Measurements from ENCODE around the gene AFDN.

- TF ChIP-seq NFRKB (IDR thresholded peaks at IDR 0.05) = no peak
- no peak for TF ChIP-seq LEF1 (IDR thresholded peaks at IDR 0.05; ENCODE audit: borderline replicate concordance)
- no peak for TF ChIP-seq SP1 (IDR thresholded peaks at IDR 0.05)
- no peak for TF ChIP-seq TARDBP (IDR thresholded peaks at IDR 0.05)
- no peak for TF ChIP-seq CTBP1 (IDR thresholded peaks at IDR 0.05; ENCODE audit: borderline replicate concordance)
- TF ChIP-seq FOXA1 (IDR thresholded peaks at IDR 0.05) = no peak
- no peak for TF ChIP-seq SUZ12 (IDR thresholded peaks at IDR 0.05)
- no peak for TF ChIP-seq FOXM1 (IDR thresholded peaks at IDR 0.05; ENCODE audit: borderline replicate concordance)
- TF ChIP-seq PKNOX1 (IDR thresholded peaks at IDR 0.05) = no peak
- no peak for TF ChIP-seq ELF4 (IDR thresholded peaks at IDR 0.05)
- TF ChIP-seq ZNF384 (IDR thresholded peaks at IDR 0.05) = no peak
- no peak for TF ChIP-seq BHLHE40 (IDR thresholded peaks at IDR 0.05; ENCODE audit: borderline replicate concordance)
These were observed 88.4 kb downstream of the AFDN start for GRCh38 chr6:167915139-167915538.
